ENCODE results near the gene PTPRN2.

The PTPRN2 gene

DNA sequence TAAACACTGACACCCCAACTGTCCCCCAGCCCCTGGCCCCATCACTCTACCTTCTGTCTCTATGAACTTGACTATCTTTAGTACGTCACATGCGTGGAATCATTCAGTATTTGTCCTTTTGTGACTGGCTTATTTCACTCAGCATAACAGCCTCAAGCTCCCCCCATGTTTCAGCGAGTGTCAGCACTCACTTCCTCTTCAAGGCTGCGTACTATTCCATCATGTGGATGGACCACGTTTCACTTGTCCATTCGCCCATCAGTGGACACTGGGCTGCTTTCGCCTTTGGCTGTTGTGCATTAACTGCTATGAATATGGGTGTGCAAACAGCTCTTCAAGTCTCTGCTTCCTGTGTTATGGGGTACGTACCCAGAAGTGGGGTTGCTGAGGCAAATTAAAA lies 100.7 kb downstream of the PTPRN2 start:
- TF ChIP-seq, protein P1, sequence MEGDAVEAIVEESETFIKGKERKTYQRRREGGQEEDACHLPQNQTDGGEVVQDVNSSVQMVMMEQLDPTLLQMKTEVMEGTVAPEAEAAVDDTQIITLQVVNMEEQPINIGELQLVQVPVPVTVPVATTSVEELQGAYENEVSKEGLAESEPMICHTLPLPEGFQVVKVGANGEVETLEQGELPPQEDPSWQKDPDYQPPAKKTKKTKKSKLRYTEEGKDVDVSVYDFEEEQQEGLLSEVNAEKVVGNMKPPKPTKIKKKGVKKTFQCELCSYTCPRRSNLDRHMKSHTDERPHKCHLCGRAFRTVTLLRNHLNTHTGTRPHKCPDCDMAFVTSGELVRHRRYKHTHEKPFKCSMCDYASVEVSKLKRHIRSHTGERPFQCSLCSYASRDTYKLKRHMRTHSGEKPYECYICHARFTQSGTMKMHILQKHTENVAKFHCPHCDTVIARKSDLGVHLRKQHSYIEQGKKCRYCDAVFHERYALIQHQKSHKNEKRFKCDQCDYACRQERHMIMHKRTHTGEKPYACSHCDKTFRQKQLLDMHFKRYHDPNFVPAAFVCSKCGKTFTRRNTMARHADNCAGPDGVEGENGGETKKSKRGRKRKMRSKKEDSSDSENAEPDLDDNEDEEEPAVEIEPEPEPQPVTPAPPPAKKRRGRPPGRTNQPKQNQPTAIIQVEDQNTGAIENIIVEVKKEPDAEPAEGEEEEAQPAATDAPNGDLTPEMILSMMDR (IDR thresholded peaks at IDR 0.05; ENCODE audit: control insufficient read depth, extremely low read depth, insufficient read depth), result no peak
- no peak for DNase-seq (ENCODE audit: low read depth)
- H3K4me3 ChIP-seq (ENCODE audit: low read depth, low read length), result no peak overlapping the region

DNA sequence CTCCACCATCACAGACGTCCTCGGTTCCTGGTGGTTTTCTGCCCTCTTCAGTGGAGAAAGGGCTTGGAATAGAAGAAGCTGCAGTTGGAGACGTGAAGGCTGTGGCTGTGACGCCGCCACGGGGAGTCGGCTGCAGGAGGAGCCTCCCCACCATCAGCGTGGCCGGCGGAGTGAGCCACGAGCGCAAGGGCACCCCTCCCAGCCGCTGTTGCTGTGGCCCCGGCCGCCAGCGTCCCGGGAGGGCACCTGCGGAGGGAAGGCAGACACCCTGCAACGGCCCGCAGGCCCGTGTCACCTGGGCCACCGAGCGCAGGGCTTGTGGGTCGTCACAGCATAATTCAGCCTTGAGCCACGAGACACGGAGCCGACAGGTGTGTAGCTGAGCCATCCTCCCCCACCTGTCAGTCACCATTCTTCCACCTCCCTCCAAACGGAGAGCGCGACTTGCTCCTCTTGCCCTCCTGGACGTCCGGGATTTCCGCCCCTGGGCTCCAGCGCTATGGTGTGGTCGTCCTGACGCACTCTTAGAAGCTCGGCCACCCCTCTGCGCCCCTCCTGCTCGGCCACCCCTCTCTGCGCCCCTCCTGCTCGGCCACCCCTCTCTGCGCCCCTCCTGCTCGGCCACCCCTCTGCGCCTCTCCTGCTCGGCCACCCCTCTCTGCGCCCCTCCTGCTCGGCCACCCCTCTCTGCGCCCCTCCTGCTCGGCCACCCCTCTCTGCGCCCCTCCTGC lies 102.7 kb downstream of the PTPRN2 start:
- DNase-seq (ENCODE audit: low read depth), result no peak
- H3K4me3 ChIP-seq (ENCODE audit: low read depth, low read length), result no peak overlapping the region
- TF ChIP-seq, protein P1 (IDR thresholded peaks at IDR 0.05; ENCODE audit: control insufficient read depth, extremely low read depth, insufficient read depth), result no peak

DNA sequence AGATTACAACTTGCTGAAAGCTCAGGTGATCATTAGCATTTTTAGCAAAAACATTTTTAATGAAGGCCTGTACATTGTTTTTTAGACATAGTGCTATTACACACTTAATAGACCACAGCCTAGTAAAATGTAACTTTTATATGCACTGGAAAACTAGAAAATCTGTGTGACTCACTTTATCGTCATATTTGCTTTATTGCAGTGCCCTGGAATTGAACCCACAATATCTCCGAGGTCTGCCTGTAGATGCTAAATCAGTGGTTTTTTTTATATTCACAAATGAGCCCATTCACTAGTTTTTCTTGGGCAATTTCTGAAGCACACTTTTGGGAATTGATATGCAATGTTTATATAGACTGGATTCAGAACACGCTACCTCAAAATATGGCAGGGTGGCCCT lies 105.1 kb downstream of the PTPRN2 start:
- no peak overlapping the region for H3K4me3 ChIP-seq (ENCODE audit: low read depth, low read length)

DNA sequence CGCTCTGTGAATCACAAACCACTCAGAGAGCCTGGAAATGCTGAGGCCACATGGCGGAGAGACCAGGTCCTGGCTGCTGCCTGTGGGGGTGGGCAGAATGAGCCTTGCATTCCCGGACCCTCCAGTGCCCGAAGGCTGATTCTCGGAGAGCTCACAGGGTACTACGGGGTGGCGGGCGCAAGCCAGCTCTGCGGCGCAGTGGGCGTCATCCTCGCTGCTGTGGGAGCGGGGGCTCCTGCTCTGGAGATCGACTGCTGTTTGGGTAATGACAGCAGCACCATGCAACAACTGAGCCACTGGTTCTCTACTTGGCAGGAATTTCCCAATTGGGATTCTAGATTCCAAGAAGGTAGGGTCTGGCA lies 108.0 kb downstream of the PTPRN2 start:
- TF ChIP-seq, protein P1 (IDR thresholded peaks at IDR 0.05; ENCODE audit: control insufficient read depth, extremely low read depth, insufficient read depth), result no peak
- no peak overlapping the region for H3K4me3 ChIP-seq (ENCODE audit: low read depth, low read length)
- no peak for DNase-seq (ENCODE audit: low read depth)

More for the DNA sequence above, 105.1 kb downstream of the PTPRN2 start:
- no peak for DNase-seq (ENCODE audit: low read depth)
- TF ChIP-seq, protein P1 (IDR thresholded peaks at IDR 0.05; ENCODE audit: control insufficient read depth, extremely low read depth, insufficient read depth), result no peak

DNA sequence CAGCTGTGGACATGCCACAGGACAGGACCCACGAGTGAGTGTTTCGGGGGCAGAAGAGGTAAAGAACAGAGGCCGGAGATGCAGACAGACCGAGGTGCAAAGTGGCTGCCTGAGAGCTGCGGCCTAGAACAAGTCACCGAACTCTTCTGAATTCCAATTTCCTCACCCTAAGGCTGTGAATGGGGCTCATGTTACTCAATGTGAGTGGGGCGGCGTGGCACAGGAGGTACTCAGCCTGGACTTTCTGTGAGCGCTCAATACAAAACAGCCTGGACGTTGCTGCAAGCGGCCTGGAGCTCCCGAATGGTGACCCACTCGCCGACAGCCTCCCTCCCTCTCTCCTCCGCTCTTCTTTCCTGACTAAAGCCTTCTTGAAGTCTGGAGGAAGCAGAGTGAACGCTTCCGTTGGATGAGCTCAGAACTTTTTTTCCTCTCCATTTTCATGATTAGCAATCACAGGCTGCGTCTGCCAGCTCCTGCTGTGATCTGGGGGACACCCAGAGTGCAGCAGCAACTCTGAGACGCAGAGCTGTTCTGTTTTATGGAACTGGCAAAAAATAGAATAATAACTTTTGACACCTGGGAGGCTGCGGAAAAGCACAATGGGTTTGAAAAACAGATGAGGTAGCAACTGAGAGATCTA lies 108.5 kb downstream of the PTPRN2 start:
- no peak overlapping the region for H3K4me3 ChIP-seq (ENCODE audit: low read depth, low read length)
- no peak for DNase-seq (ENCODE audit: low read depth)
- TF ChIP-seq, protein P1 (IDR thresholded peaks at IDR 0.05; ENCODE audit: control insufficient read depth, extremely low read depth, insufficient read depth), result no peak

DNA sequence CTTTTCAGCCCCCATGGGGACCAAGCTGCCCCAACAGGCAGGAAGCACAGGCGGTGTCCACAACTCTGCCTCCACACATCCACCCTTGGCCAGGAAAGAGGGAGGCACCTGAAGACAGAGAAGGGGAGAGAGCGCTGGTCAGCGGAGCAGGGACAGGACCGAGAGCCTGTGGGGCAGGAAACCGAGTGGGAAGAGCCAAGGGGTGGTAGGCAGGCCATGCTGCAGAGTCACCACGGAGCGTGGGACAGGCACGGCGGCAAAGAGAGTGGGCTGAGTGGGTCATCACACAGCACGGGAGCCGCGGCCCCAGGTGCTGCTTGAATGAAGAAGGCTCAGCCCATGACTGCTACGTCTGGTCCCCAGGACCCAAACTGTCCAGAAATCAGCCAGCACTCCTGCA lies 109.8 kb downstream of the PTPRN2 start:
- TF ChIP-seq, protein P1 (IDR thresholded peaks at IDR 0.05; ENCODE audit: control insufficient read depth, extremely low read depth, insufficient read depth), result no peak
- no peak overlapping the region for H3K4me3 ChIP-seq (ENCODE audit: low read depth, low read length)
- no peak for DNase-seq (ENCODE audit: low read depth)

Data from LNCaP clone FGC (cell line).